GM12878 (cell line): ENCODE measurements around the gene LRP1B. TPM values are rescaled to one million over a fixed set of nuclear protein-coding genes. Genes with fewer than 3 reads are reported as not detected.

Experiments used
- BACH1 ChIP-seq: fragments of 450-650 bp; IDR thresholded peaks from 2 replicates; pipeline ENCODE4 v1.6.1; 2017; ENCODE audit warnings: mild to moderate bottlenecking, borderline replicate concordance
- E2F4 ChIP-seq: IDR thresholded peaks from 2 replicates; pipeline ENCODE4 v1.6.1; 2012; ENCODE audit warnings: low read depth, low read length, improper control_type of control experiment
- EED ChIP-seq: sonication (generic); IDR thresholded peaks from 2 replicates; pipeline ENCODE4 v1.6.1; 2016; ENCODE audit warnings: antibody characterized with exemption, low read depth
- ETV6 ChIP-seq, 2 experiments: fragments of 450-650 bp in 1 of 2; IDR thresholded peaks in 1 of 2; conservative IDR thresholded peaks in 1 of 2; 2 replicates each; pipeline ENCODE4 v1.6.1; 2014; ENCODE audit warnings: antibody characterized with exemption in 1 of 2, borderline replicate concordance in 1 of 2, low read depth in 1 of 2, mild to moderate bottlenecking in 1 of 2, moderate library complexity in 1 of 2
- FOXM1 ChIP-seq: IDR thresholded peaks from 2 replicates; pipeline ENCODE4 v1.6.1; 2012; ENCODE audit warnings: low read depth, mild to moderate bottlenecking, inconsistent platforms, low read length, moderate library complexity
- GATAD2B ChIP-seq: fragments of 450-650 bp; conservative IDR thresholded peaks from 2 replicates; pipeline ENCODE4 v1.6.1; 2017; ENCODE audit warnings: low read depth, mild to moderate bottlenecking, moderate library complexity
- IKZF2 ChIP-seq, 2 experiments: fragments of 450-650 bp; IDR thresholded peaks; 2 replicates each; pipeline ENCODE4 v1.6.1; 2017; ENCODE audit warnings: mild to moderate bottlenecking in 2 of 2, moderate library complexity in 2 of 2
- MTA2 ChIP-seq: fragments of 450-650 bp; IDR thresholded peaks from 2 replicates; pipeline ENCODE4 v1.6.1; 2016; ENCODE audit warnings: low read depth, mild to moderate bottlenecking, moderate library complexity
- MTA3 ChIP-seq: IDR thresholded peaks from 2 replicates; pipeline ENCODE4 v1.6.1; 2012; ENCODE audit warnings: low read length, inconsistent platforms, borderline replicate concordance
- PAX5 ChIP-seq: IDR thresholded peaks from 2 replicates; pipeline ENCODE4 v1.6.1; 2011; ENCODE audit warnings: low read depth, low read length, borderline replicate concordance
- PKNOX1 ChIP-seq: fragments of 450-650 bp; IDR thresholded peaks from 2 replicates; pipeline ENCODE4 v1.6.1; 2016; ENCODE audit warnings: mild to moderate bottlenecking
- POLR2A ChIP-seq: IDR thresholded peaks from 2 replicates; pipeline ENCODE4 v1.6.1; 2011; ENCODE audit warnings: low read depth, mild to moderate bottlenecking, low read length
- RAD51 ChIP-seq: fragments of 450-650 bp; IDR thresholded peaks from 2 replicates; pipeline ENCODE4 v1.6.1; 2016; ENCODE audit warnings: moderate library complexity, mild to moderate bottlenecking, inconsistent platforms
- RB1 ChIP-seq: fragments of 450-650 bp; formaldehyde crosslinking; IDR thresholded peaks from 2 replicates; pipeline ENCODE4 v1.6.1; 2017; ENCODE audit warnings: mild to moderate bottlenecking, borderline replicate concordance
- SKIL ChIP-seq: fragments of 450-650 bp; IDR thresholded peaks from 2 replicates; pipeline ENCODE4 v1.6.1; 2017; ENCODE audit warnings: mild to moderate bottlenecking, low read depth, inconsistent platforms; ENCODE audit not compliant: poor library complexity, severe bottlenecking
- YBX1 ChIP-seq: fragments of 450-650 bp; IDR thresholded peaks from 2 replicates; pipeline ENCODE4 v1.6.1; 2016; ENCODE audit warnings: antibody characterized with exemption
- polyA plus RNA-seq, 11 experiments: library from polyadenylated mRNA; depleted of rRNA in 4 of 11; unstranded in 6 of 11; stranded (reverse) in 5 of 11; fragments of >200 nt; fragmentation: Nextera tagmentation in 4 of 11; fragmentation: Illumina TruSeq in 1 of 11; extraction: Ambion mirVana in 4 of 11; extraction: Trizol in 1 of 11; gene quantifications; 1 replicate in 1 of 11; 2 replicates in 10 of 11; pipeline versions ENCODE4 v1.2.1 to v1.2.3, GENCODE V29; 2011 to 2016; ENCODE audit warnings: inconsistent platforms in 2 of 11, missing spikeins in 2 of 11, low read depth in 1 of 11
- total RNA-seq, 4 experiments: library from RNA; depleted of rRNA in 3 of 4; stranded (reverse); fragments of >200 nt in 3 of 4; fragmentation: Illumina TruSeq in 1 of 4; extraction: Trizol in 1 of 4; gene quantifications; 2 replicates each; pipeline versions ENCODE4 v1.2.1 to v1.2.3, GENCODE V29; 2013 to 2021
- TF ChIP-seq, protein P1 (sequence below): fragments of 450-650 bp; IDR thresholded peaks from 2 replicates; pipeline ENCODE4 v1.6.1; 2017; ENCODE audit warnings: antibody characterized with exemption, mild to moderate bottlenecking, moderate library complexity
- TF ChIP-seq, protein P2 (sequence below): IDR thresholded peaks from 2 replicates; pipeline ENCODE4 v1.6.1; 2011; ENCODE audit warnings: borderline replicate concordance, low read depth, mild to moderate bottlenecking, moderate library complexity, low read length; ENCODE audit not compliant: insufficient read depth, poor library complexity, severe bottlenecking
- TF ChIP-seq, protein P3 (sequence below): IDR thresholded peaks from 2 replicates; pipeline ENCODE4 v1.6.1; 2011; ENCODE audit warnings: low read depth, mild to moderate bottlenecking, low read length, moderate library complexity, borderline replicate concordance; ENCODE audit errors: extremely low read depth
- TF ChIP-seq, protein P4 (sequence below): IDR thresholded peaks from 2 replicates; pipeline ENCODE4 v1.6.1; 2011; ENCODE audit warnings: mild to moderate bottlenecking, low read depth, low read length, moderate library complexity; ENCODE audit not compliant: insufficient replicate concordance

Gene LRP1B
- total and polyA plus RNA-seq, 10 of the 15 experiments (the other 5 are each of a cell fraction or from before 2014, with no cell fraction given), result under 0.01 to 0.06 (median 0.03) TPM; not detected in 5

GRCh38 chr2:140747665-140748064 is 1383.2 kb downstream of the LRP1B start (continued):
- no peak for TF ChIP-seq SKIL
- TF ChIP-seq, protein P1, sequence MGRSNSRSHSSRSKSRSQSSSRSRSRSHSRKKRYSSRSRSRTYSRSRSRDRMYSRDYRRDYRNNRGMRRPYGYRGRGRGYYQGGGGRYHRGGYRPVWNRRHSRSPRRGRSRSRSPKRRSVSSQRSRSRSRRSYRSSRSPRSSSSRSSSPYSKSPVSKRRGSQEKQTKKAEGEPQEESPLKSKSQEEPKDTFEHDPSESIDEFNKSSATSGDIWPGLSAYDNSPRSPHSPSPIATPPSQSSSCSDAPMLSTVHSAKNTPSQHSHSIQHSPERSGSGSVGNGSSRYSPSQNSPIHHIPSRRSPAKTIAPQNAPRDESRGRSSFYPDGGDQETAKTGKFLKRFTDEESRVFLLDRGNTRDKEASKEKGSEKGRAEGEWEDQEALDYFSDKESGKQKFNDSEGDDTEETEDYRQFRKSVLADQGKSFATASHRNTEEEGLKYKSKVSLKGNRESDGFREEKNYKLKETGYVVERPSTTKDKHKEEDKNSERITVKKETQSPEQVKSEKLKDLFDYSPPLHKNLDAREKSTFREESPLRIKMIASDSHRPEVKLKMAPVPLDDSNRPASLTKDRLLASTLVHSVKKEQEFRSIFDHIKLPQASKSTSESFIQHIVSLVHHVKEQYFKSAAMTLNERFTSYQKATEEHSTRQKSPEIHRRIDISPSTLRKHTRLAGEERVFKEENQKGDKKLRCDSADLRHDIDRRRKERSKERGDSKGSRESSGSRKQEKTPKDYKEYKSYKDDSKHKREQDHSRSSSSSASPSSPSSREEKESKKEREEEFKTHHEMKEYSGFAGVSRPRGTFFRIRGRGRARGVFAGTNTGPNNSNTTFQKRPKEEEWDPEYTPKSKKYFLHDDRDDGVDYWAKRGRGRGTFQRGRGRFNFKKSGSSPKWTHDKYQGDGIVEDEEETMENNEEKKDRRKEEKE, result no peak
- TF ChIP-seq RAD51, result no peak
- no peak for TF ChIP-seq MTA3
- no peak for TF ChIP-seq POLR2A
- no peak for TF ChIP-seq YBX1
- TF ChIP-seq IKZF2 (IDR thresholded peaks at IDR 0.05), result peak in 1 of 2 experiments; percentile 17; a peak in 1 of 4 replicates
- TF ChIP-seq E2F4, result no peak
- TF ChIP-seq FOXM1, result peak; percentile 73; the same call in 1 of the 2 replicates
- TF ChIP-seq, protein P2, sequence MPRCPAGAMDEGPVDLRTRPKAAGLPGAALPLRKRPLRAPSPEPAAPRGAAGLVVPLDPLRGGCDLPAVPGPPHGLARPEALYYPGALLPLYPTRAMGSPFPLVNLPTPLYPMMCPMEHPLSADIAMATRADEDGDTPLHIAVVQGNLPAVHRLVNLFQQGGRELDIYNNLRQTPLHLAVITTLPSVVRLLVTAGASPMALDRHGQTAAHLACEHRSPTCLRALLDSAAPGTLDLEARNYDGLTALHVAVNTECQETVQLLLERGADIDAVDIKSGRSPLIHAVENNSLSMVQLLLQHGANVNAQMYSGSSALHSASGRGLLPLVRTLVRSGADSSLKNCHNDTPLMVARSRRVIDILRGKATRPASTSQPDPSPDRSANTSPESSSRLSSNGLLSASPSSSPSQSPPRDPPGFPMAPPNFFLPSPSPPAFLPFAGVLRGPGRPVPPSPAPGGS, result peak; percentile 21
- no peak for TF ChIP-seq PAX5
- no peak for TF ChIP-seq MTA2
- no peak for TF ChIP-seq RB1
- TF ChIP-seq, protein P3, sequence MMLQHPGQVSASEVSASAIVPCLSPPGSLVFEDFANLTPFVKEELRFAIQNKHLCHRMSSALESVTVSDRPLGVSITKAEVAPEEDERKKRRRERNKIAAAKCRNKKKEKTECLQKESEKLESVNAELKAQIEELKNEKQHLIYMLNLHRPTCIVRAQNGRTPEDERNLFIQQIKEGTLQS, result no peak
- TF ChIP-seq, protein P4, sequence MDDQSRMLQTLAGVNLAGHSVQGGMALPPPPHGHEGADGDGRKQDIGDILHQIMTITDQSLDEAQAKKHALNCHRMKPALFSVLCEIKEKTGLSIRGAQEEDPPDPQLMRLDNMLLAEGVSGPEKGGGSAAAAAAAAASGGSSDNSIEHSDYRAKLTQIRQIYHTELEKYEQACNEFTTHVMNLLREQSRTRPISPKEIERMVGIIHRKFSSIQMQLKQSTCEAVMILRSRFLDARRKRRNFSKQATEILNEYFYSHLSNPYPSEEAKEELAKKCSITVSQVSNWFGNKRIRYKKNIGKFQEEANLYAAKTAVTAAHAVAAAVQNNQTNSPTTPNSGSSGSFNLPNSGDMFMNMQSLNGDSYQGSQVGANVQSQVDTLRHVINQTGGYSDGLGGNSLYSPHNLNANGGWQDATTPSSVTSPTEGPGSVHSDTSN, result no peak
- TF ChIP-seq BACH1, result no peak
- TF ChIP-seq ETV6 (conservative IDR thresholded peaks at IDR 0.05 in 1 of 2, IDR thresholded peaks at IDR 0.05 in 1 of 2; ENCODE audit: borderline replicate concordance in 1 of 2, low read depth in 1 of 2), result peak in 1 of 2 experiments; percentile 69; a peak in 1 of 4 replicates
- TF ChIP-seq PKNOX1, result no peak
- peak; percentile 40; the same call in 1 of the 2 replicates for TF ChIP-seq EED
- TF ChIP-seq GATAD2B, result no peak
